Measurements from ENCODE around the gene CAMK1D.
"Not testable (repeated sequence)": the region's sequence is repeated elsewhere in the genome, so short reads cannot be mapped to it uniquely, and the experiment has no call there.

The CAMK1D gene

GRCh38 chr10:12513775-12514673 is 164.7 kb downstream of the CAMK1D start:
- DNase-seq (ENCODE audit: low read depth) = no peak

GRCh38 chr10:12518024-12518423 is 168.7 kb downstream of the CAMK1D start:
- DNase-seq (ENCODE audit: low read depth) = no peak

- no peak for DNase-seq (ENCODE audit: low read depth)
Observed at GRCh38 chr10:12521423-12521822, 172.1 kb downstream of the CAMK1D start.

- no peak for DNase-seq (ENCODE audit: low read depth)
Observed at GRCh38 chr10:12526311-12526710, 177.0 kb downstream of the CAMK1D start.

- DNase-seq (ENCODE audit: low read depth) = no peak
Observed at GRCh38 chr10:12529976-12530375, 180.6 kb downstream of the CAMK1D start.

- no peak for DNase-seq (ENCODE audit: low read depth)
Observed at GRCh38 chr10:12531305-12532220, 182.2 kb downstream of the CAMK1D start.

GRCh38 chr10:12533151-12533550 is 183.8 kb downstream of the CAMK1D start:
- no peak for DNase-seq (ENCODE audit: low read depth)

GRCh38 chr10:12533723-12534122 is 184.4 kb downstream of the CAMK1D start:
- no peak for DNase-seq (ENCODE audit: low read depth)

- DNase-seq (ENCODE audit: low read depth) = no peak
Observed at GRCh38 chr10:12534824-12535223, 185.5 kb downstream of the CAMK1D start.

- DNase-seq (ENCODE audit: low read depth) = no peak
Observed at GRCh38 chr10:12535656-12536055, 186.3 kb downstream of the CAMK1D start.

GRCh38 chr10:12538491-12538995 is 189.2 kb downstream of the CAMK1D start:
- no peak for DNase-seq (ENCODE audit: low read depth)

- DNase-seq (ENCODE audit: low read depth) = no peak
Observed at GRCh38 chr10:12539350-12540164, 190.2 kb downstream of the CAMK1D start.

- DNase-seq (ENCODE audit: low read depth) = no peak
Observed at GRCh38 chr10:12540341-12540781, 191.0 kb downstream of the CAMK1D start.

- DNase-seq (ENCODE audit: low read depth) = no peak
Observed at GRCh38 chr10:12541446-12542067, 192.2 kb downstream of the CAMK1D start.

- DNase-seq (ENCODE audit: low read depth) = no peak
Observed at GRCh38 chr10:12542133-12542670, 192.9 kb downstream of the CAMK1D start.

- DNase-seq (ENCODE audit: low read depth) = no peak
Observed at GRCh38 chr10:12543589-12543988, 194.2 kb downstream of the CAMK1D start.

GRCh38 chr10:12546160-12546802 is 196.9 kb downstream of the CAMK1D start:
- not testable (repeated sequence) for DNase-seq (ENCODE audit: low read depth)

- no peak for DNase-seq (ENCODE audit: low read depth)
Observed at GRCh38 chr10:12547301-12547771, 198.0 kb downstream of the CAMK1D start.

GRCh38 chr10:12549297-12549696 is 199.9 kb downstream of the CAMK1D start:
- DNase-seq (ENCODE audit: low read depth) = no peak

GRCh38 chr10:12550994-12551393 is 201.6 kb downstream of the CAMK1D start:
- DNase-seq (ENCODE audit: low read depth) = no peak

Data from T follicular helper cell (primary cell).